AG09319 (cell line): ENCODE results near the gene EIF2A.
A peak's percentile ranks its signal among the peaks of the same experiment; 100 is the strongest.
"Not testable (repeated sequence)": the region's sequence is repeated elsewhere in the genome, so short reads cannot be mapped to it uniquely, and the experiment has no call there.

ENCODE experiments used
- DNase-seq: peaks from one replicate; pipeline ENCODE4 v3.0.0-alpha.2; 2010; ENCODE audit warnings: low read depth; ENCODE audit errors: extremely low read depth
- TF ChIP-seq, protein P1 (sequence below): IDR thresholded peaks from 2 replicates; pipeline ENCODE4 v1.5.1; 2011; ENCODE audit warnings: low read depth, mild to moderate bottlenecking, inconsistent platforms, low read length, moderate library complexity

The EIF2A gene

GRCh38 chr3:150546226-150547044 lies at the start of gene EIF2A, which contains the start of gene SERP1:
Gene EIF2A (plus strand): TSS chr3:150546787. CDS start chr3:150546803, 16 bp downstream.
Gene SERP1 (minus strand): TSS chr3:150546496. CDS start chr3:150546135, 361 bp downstream.
- TF ChIP-seq, protein P1, sequence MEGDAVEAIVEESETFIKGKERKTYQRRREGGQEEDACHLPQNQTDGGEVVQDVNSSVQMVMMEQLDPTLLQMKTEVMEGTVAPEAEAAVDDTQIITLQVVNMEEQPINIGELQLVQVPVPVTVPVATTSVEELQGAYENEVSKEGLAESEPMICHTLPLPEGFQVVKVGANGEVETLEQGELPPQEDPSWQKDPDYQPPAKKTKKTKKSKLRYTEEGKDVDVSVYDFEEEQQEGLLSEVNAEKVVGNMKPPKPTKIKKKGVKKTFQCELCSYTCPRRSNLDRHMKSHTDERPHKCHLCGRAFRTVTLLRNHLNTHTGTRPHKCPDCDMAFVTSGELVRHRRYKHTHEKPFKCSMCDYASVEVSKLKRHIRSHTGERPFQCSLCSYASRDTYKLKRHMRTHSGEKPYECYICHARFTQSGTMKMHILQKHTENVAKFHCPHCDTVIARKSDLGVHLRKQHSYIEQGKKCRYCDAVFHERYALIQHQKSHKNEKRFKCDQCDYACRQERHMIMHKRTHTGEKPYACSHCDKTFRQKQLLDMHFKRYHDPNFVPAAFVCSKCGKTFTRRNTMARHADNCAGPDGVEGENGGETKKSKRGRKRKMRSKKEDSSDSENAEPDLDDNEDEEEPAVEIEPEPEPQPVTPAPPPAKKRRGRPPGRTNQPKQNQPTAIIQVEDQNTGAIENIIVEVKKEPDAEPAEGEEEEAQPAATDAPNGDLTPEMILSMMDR: no peak
- peak; percentile 97 for DNase-seq

DNA sequence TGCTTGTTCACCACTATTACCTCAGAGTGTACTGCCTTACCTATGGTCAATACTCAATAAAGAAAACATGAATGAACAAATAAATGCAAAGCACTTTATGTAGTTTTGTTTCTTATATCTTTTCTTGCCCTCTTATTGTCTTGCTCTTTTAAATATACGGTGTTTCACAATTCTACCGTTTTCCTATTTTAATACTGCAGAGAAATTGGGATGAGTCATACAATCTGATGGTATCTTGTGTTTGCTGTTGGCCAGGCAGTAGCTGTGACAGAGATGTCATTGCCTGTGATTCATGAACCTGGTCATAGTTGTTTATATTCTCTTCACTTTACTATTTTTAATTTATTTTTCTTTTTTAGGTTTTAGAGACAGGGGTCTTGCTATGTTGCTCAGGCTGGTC lies 48.6 kb upstream of the EIF2A start:
- TF ChIP-seq, protein P1: no peak
- no peak for DNase-seq

GRCh38 chr3:150500960-150501359 lies 45.6 kb upstream of the EIF2A start:
- DNase-seq: not testable (repeated sequence)

DNA sequence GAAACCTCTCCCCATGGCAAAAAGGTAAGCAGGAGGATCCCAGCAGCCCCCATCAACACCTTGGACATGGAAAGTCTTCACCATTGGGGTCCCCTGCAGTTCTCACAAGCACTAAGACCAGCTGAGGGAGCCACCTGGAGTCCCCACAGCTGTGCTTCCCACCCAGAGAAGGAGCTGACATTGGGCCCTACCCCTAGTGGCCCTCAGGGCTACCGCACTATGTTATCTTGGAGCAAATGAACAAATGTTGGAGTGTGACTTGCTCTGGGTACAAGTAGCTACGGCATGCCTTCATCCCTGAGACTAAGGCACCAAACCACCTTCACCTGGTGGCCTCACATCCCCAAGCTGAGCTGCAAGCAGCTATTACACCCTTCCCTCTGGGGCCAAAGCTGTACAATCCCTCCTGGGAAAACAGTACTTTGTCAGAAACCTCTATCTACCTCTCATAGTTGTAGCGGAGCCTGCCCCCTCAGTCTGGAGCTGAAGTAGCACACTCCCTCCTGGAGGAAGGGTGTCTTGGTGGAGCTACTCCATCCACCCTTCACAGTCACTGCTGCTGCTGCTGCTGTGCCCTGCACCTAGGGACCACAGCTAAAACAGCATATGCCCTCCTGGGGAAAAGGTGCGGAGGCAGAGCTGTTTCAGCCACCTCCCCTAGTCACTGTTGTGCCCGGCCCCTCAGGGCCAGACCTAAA lies 43.0 kb upstream of the EIF2A start:
- TF ChIP-seq, protein P1: no peak

GRCh38 chr3:150504483-150504882 lies 42.1 kb upstream of the EIF2A start:
- no peak for DNase-seq
- TF ChIP-seq, protein P1: no peak

More for the DNA sequence above, 43.0 kb upstream of the EIF2A start:
- no peak for DNase-seq

DNA sequence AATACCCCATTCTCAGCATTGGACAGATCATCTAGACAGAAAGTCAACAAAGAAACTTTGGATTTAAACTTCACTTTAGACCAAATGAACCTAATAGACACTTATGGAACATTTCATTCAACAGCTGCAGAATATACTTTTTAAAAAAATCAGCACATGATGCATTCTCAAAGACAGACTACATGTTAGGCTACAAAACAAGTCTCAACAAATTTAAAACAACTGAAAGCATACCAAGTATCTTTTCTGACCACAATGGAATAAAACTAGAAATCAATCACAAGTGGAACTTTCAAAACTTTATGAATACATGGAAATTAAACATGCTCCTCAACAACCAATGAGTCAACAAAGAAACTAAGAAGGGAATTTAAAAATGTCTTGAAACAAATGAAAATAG lies 38.2 kb upstream of the EIF2A start:
- DNase-seq: no peak
- TF ChIP-seq, protein P1: no peak

GRCh38 chr3:150509780-150510179 lies 36.8 kb upstream of the EIF2A start:
- no peak for DNase-seq
- TF ChIP-seq, protein P1: no peak
